Stimulated activated CD4-positive, alpha-beta T cell treated with anti-CD3 and anti-CD28 coated beads, Interleukin-12 subunit alpha, Interleukin-12 subunit beta, amount 100 ng/mL, for 24 hours (primary cell): ENCODE measurements around the gene MRPS9.

Experiments used
- DNase-seq, 2 experiments: peaks; one replicate each; pipeline ENCODE4 v3.0.0-alpha.2; 2020; ENCODE audit warnings: low read depth in 2 of 2

The MRPS9 gene

DNA sequence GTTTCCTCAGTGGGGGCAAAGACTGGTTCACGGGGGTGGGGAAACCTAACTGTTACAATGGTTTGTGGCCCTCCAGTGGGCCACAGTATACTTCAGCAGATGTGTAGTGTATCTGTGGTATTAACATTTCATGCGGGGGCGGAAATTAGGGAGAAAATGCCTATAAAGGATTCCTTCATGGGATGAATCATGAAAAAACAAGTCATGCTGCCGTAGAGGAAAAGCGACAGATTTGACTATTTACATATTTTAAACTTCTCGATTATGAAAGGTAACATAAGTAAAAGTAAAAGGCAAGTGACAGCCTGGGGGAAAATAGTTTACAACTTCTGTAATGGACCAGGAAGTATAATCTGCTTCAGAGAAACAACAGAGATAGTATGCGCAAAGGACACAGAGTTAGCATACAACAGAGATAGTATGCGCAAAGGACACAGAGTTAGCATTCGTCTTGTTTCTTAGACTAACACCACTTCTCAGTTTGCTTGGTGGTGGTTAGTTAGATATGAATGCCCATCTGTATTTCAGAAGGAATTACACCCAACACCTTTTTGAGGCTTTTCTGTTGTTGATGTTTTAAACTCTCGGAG is 41.1 kb downstream of the MRPS9 start:
- DNase-seq, result no peak

DNA sequence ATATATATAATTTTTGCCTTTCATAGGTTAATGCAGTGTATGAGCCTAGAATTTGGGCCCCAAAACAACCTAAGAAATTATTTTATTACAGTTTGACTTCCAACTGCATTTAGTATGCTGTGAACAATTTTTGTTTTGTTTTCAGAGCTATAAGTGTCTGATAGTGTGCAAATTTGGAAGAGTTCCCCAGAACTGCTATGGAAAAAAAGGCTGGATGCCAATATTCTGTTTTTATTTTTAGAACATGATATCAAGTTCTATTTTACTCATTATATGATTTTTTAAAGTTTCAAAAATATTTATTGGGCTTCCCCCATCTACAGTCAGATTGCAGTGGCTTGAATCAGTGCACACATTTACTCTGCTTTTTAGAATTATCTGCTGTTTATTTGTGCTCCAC is 42.6 kb downstream of the MRPS9 start:
- DNase-seq, result no peak

DNA sequence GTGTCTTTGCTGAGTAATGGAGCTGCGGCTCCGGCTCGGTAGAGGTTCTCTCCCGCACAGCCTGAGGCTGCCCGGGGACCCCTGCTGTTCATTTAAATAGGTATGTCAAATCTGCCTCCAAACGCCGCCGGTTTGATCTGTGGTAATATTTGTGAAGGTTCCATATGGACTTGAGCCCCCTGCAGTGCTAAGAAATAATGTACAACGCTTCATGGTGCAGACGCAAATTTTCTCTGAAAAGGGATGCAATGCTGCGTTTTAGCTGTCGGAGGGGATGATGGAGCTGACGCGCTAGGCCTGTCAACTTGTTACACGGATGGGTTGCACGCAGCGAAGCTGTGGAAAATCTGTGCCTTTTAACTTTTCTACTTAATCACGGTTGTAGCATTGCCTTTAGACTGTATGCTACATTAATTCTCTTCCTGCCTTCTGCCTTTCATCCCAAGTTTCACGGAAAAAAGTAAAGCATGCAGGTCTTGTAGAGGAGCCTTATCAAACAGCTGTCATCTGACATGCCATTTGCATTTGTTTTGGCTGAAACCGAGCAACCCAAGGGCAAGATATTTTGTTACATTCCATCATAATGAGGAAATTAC is 43.2 kb downstream of the MRPS9 start:
- DNase-seq, result no peak

DNA sequence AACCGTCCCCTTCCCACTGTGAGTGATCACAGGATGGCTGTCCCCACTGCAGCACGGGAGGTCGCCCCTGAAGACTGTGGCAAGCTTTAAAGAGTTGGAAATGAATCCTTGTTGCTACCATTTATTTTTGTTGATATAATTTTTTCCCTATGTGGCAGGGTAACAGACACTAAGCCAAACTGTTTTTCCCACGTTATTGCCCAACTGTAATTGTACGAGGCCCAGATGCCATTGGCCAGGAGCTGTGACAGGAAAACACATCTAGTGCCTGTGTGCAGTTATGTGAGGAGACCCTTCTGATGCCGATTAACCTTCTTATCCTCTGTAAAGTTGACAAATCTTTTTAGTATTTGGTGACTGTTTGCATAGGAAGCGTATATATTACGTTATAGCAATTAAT is 44.2 kb downstream of the MRPS9 start:
- no peak for DNase-seq

DNA sequence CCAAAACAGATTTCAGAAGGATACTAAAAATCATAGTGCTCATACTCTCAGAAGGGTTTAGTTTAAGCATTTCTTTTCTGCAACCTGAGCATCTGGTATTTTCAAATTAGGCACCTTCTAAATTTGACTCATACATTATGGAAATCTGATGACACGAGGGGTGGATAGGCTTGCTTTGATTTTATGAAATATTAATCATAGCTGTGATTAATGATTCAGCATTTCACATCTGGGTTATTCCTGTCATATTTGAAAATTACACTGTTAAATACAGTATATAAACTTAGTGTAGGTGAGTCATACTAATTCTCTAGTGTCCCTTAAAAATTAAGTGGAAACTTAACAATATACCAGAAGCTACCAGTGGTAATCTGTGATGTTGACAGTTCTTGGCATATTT is 47.7 kb downstream of the MRPS9 start:
- DNase-seq, result no peak

DNA sequence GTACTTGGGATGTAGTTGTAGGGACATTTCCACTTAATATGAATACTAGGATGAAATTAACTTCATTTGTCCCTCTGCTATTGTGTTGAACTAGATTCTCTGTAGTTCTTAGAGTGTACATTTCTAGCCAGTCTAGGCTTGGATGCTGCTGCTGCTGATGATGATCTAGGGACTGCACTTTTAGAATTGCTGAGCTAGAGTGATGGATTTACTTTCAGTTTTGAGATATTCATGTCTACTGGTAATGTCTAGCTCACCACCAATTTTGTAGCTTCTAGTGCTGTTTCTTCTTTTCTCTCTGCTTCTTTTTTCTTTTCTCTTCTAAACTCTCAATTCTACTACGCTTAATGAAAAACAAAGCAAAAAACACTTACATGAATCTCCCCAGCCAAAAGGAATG is 49.4 kb downstream of the MRPS9 start:
- no peak for DNase-seq

DNA sequence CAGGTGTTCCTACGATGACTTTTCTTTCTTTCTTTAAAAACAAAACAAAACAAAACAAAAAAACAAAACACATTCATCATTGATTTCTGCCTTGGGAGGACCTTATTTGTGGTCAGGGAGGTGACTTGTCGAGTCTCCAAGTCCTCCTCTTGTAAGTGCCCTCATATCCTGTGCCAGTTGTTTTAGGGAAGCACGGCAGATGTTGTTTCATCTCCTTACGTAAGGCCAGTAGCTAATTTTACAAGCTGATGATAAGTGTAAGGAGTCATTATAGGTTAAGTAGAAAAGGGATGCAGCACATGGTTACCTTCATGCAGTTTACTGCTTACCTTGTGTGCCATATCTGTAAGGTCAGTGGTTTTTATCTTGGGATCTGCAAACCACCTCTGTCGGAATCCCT is 52.2 kb downstream of the MRPS9 start:
- DNase-seq, result no peak

DNA sequence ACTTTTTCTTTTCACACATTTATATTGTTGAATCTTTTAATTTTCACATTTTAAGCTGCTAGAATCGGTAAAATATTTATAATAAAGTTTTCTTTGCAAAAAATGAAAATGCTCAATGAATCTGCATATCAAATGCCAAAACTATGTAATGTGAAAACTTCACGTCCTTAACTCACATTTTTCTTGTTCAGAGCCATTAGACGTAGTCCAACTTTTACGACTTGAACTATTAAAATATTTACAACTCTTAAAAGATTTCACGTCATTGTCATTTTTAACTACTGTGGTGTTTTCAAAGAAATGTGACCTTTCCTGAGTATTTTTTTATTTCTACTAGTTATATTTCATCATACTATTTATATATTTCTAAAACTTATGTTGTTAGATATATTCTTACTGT is 54.9 kb downstream of the MRPS9 start:
- DNase-seq, result no peak

DNA sequence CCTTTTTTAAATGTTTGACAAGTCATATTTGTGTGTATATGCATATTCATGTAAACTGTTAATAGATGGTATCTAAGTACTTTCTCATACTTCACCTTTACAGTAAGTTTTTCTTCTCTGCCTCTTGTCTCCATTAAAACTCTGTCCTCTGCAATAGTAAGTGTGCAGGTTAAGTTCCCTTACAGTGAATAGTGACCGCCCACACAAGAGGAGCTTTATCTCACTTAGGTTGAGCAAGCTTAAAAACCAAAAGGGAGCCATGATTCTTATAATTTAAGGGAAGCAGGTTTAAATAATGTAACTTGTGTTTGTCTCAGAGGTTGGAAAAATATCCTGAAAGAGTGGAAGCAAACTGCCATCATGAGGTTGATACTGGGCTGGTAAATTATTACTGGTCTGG is 61.3 kb downstream of the MRPS9 start:
- no peak for DNase-seq

DNA sequence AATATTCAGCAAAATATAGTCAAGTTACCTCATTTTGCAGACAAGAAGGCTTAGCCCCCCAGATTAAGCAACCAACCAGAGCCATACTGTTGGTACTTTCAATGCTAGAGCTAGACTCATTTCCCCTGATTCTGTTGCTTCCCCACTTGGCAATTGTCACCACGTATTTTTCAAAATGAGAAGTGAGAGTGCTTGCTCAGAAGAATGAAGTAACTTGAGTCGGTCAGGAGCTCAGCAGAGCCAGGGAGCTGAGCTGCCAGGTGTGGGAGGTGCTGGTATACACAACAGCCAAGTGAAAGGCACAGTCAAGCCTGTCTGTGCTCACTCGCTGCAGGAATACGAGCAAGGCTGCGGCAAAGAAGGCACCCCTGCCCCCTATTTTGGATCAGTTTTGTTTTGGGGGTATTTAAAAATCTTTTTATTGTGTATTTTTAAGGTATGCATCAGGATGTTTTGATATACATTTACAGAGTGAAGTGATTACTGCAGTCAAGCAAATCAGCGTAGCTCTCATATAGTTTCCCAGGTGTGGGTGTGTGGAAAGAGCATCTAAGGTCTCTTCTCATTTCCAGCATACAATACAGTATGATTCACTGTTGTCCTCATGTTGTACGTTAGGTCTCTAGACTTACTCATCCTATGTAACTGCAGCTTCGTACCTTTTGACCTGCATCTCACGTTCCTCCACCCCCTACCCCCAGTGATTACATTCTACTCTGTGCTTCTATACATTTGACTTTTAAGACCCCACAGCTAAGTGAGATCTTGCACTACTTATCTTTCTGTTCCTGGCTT is 62.4 kb downstream of the MRPS9 start:
- no peak for DNase-seq

DNA sequence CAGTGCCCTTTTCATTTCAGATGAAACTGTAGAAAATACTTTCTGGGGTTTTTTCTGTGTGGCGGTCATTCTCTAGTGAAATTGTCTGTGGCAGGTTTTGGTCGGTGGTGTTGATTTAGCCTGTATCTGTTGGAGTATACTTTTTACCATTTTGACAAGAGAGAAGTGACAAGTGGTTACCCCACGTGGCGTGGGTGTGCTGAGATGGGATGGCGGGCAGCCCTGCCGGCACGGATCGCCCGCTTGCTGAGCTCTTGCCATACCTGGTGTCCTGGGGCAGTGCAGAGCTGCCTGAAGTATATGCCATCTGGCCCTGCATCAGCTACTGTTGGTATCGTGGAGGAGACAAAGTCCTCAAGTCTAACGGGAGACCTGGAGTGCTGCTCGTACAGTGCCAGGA is 64.1 kb downstream of the MRPS9 start:
- no peak for DNase-seq

DNA sequence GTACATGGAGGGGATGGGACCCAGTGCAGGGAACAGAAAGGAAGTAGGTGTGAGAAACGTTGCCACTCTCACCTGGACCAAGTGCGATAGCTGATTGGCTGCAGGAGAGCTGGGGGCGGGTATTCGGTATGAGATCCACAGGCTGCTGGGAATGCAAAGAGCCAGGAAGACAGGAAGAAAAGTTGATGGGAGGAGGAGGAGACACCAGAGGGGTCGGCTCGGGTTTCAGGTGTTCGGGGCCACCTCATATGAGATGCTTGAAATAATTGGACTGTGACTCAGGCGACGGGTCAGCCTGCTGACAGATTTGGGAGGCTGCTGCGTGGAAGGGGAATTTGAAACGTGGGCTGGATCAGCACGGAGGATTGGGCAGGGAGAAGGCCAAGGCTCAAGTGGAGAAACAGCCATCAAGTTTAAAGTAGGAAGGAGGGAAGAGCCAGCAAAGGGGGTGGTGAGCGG is 65.1 kb downstream of the MRPS9 start:
- DNase-seq, result no peak

DNA sequence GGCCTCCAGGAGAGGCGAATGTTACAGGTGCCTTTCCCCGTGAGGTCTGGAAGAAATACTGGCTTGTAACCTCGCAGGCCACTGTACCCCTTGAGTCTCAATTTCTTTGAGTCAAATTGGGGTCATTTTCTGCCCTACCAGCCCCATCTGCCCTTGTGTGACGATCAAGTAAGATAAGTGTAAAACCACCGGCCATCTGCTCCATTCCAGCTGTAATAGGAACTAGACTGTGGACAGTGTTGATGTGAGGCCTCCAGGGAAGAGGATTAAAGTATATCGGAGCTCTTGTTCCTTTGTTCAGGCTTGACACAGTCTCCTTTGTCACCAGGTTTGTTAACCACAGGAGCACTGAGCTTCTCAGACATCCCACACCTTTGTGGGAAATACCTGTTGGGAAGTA is 65.6 kb downstream of the MRPS9 start:
- no peak for DNase-seq

DNA sequence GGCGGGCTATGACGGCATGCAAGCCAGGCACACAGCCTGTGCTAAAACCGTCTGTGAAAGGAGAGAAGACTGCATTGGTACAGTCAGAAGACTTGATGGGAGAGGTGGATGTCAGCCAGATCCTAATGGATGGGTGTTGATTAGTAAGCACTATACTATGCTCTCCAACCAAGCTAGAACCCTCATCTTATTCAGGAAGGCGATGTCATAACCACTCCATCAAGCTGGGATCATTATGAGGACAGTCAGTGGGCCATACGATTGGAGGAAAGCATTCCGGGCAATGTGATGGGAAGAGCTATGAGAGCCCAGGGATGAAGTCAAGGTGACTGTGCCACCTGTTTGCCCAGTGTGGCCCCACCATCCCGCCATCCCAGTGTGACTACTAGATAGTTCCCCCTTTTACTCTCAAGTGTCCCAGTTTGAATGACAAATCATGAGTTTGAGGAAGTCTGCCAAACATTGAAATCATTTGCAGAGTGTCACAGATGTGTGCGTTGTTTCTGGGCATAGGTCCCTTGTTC is 66.4 kb downstream of the MRPS9 start:
- no peak for DNase-seq

DNA sequence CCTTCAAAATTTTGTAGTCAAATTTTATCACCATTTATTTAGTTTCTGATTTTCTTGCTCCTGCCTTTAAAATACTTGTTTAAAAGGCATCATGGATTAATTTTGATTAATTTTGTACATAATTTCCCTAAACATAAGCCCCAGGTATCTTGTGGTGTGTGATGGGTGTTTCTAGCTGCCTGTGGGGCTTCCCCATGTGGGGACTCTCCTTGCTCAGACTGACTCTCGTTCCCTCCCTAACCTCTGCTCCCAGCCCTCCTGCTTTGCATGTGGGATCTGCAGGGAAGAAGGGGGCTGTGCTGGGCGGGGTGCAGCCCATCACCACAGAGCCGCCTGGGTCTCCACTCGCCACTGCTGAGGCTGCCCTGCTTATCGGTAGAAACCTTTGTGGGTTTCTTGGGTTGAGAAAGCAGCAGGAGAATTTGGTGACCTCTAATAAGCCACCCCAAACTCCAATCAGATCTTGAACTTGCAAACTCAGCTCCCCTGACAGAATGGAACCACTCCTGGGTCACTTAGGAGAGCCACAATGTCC is 72.5 kb downstream of the MRPS9 start:
- no peak for DNase-seq

DNA sequence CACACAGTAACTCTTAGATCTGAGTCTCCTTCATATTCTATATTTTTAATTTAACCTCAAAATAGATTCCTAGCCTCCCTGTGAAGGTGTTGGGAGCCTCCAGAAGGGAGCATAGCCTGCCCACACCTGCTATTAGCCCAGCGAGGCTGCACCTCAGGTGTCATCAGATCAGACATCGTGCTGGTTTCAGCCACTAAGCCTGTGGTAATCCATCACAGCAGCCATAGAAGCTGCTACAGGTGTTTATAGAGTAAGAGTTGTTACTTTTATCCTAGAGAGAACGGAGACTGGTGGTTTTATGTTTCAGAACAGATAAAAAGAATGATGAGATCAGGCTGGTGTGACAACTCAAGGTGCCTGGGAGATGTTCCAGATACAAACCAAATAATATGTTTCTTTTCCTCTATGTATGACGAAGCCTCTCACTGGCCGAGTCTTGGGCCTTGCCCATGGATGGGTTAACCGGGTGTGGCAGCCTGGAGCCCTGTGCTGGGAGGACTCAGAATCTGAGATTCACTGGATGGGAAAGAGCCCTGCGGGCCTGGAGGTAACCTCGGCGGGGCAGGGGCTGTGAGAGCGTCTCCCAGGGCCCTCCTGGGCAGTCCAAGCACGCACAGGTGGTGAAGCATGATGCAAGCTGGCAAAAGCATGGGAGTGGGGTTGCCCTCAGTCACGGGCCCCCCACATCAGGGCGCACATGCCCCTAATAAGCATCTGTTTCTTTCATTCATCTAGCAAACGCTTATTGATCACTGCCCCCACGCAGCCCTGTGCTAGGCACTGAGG is 73.7 kb downstream of the MRPS9 start:
- no peak for DNase-seq

DNA sequence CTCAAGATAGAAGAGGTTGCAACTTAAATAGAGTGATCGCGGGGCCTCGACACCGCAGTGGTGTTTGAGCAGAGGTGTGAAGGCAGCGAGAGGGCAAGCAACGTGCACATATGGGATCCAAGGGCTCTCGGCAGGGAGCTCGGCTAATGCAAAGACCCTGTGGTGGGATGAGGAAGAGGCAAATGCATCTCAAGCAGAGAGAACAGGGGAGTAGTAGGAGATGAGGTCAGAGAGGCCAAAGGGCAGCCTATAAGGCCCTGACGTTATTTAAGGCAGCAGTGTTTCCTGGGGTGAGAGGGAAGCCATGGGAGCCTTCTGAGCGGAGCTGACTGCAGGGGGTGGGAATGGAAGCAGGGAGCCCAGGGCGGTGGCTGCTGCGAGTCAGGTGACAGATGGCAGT is 74.5 kb downstream of the MRPS9 start:
- DNase-seq, result no peak

DNA sequence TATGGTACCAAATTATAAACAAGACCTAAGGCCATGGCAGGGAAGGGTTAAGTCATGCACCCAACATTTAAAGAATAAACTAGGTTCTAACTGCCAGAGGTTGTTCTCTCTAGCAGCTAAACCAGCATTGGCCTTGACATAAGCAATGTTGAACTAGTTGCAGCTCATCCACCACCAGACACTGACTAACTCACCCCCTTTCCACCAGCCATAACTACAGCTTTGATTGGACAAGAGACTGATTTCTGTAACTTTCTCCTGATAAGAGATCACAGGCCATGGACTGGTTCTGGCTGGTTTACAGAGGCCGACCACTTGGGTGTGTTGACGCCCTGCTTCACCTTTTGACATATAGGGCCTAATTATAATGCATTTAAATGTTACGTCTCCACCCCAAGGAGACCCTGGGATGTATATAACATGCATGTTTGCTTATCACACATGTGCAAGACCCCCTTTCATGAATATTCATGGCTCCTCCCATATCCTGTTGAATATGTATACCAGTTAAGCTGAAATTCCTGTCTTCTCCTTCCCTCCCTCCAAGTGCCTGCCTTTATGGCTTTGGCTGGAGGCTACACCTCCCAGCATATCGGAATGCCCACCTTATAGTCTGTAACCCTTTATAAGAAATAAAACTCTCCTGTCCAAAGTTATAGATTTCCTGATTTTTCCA is 75.9 kb downstream of the MRPS9 start:
- no peak for DNase-seq

DNA sequence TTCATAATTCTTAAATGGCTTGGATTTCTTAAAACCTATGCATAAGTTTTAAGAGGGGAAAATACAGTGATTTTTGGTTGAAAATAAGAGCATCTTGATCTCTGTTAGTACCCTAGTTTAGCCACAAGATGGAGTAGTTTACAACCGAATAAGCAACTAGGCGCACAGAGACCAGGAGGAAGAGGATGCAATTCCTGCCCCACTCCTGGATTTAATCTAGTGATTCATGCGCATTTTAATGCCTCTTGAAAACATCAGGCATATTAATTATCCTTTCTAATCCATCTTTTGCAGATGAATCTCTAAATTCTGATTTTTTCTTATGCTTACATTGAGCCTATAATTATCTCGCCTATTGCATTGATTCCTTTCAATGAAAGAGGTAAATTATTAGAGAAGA is 76.7 kb downstream of the MRPS9 start:
- no peak for DNase-seq

DNA sequence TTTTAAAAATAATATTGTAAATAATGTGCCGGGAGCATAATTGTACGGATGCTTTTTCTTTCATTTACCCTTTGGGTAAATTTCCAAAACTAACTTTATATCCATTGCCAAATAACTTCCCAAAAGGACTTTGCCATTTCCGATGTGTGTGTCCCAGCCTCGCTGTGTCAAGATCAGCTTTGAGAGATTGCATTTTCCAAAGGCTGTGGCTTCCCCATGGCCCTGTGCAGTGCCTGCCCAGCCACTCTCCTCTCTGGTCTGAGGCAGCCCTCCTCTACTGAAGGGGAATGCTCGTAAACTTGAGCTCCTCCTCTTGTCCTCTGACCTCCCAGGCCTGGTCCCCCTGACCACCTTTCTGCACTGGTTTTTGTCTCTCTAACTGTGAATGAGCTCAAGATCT is 78.5 kb downstream of the MRPS9 start:
- DNase-seq, result no peak

DNA sequence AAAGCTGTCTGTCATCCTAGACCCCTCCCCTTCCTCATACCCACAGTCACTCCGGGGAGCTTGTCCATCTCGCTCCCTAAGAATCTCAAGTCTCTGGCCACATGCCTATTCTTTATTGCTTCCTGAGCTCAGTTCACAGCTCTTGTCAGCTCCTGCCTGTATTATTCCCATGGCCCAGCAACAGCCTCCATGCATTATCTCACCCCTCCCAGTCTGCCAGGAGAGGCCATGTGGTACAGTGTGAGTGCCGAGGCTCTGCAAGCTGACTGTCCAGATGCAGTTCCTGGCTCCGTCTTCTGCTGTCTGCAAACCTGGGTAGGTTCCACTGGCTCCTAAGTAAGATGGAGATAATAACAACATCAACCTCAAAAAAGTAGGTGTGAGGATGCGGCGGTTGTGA is 79.7 kb downstream of the MRPS9 start:
- no peak for DNase-seq
